GM21423 (cell line): ENCODE data around the gene UNCX.

Experiments used
- ATAC-seq: cut with Tn5 transposase; IDR thresholded peaks from one replicate; pipeline ENCODE4 v1.9.1; 2021; ENCODE audit warnings: mild to moderate bottlenecking, moderate library complexity; ENCODE audit not compliant: unreplicated experiment

Gene UNCX

DNA sequence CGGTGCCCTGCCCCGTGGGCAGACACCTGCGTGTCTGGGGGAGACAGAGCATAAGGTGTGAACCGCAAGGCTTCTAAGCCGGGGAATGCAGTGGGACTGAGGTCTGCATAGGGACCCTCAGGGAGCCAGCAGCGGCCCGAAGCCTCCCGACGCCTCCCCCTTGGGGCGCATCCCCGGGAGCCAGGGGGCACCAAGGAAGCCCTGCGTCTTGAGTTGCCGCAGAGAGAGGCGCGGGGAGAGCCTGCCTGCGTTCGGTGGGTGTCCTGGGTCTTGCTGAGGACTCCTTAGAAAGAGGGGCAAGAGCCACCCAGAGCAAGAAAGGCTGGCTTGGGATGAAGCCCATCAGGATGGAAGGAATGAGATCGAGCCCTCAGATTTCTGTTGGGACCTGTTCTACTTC is 18.2 kb upstream of the UNCX start:
- ATAC-seq, result no peak

DNA sequence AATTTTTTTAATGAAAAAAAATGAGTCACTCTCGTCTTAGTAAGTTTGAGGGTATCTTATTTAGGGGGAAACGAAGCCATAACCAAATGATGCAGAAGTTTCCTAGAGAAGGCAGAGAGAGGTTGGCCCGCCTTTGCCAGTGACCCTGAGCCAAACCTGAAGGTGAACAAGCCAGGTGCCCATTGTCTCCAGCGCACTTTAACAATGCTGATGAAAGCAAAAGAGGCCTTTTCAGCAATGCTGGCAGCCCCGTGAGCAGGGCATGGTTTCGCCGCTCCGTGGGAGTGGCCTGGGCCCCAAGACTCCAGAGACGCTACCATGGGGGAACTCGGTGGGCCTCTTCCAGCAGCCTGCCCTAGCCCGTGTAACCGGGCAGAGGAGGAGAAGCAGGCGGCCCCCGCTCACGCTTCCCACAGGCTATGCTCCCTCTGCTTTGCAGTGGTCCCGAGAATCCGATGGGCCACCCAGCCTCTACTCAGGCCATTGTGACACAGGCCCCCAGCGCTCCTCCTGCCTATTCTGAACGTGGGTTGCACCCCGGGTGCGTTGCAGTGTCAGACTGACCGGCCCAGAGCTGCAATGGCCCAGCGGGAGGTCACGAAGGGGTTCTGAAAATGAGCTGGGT is 14.0 kb upstream of the UNCX start:
- ATAC-seq, result no peak

DNA sequence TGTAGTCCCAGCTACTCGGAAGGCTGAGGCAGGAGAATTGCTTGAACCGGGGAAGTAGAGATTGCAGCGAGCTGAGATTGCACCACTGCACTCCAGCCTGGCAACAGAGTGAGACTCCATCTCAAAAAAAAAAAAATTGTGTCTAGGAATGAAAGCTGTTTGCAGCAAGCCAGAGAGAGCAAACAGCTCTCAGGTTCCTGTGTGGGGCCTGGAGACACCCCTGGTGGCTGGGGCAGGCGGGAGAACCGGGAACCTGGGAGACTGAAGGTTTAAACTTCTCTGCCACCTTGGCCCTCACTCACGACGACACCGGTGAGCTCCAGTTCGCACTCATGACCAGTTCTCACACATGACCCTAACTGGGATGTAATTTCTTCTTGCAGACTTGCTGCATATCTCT is 13.2 kb upstream of the UNCX start:
- ATAC-seq, result no peak

DNA sequence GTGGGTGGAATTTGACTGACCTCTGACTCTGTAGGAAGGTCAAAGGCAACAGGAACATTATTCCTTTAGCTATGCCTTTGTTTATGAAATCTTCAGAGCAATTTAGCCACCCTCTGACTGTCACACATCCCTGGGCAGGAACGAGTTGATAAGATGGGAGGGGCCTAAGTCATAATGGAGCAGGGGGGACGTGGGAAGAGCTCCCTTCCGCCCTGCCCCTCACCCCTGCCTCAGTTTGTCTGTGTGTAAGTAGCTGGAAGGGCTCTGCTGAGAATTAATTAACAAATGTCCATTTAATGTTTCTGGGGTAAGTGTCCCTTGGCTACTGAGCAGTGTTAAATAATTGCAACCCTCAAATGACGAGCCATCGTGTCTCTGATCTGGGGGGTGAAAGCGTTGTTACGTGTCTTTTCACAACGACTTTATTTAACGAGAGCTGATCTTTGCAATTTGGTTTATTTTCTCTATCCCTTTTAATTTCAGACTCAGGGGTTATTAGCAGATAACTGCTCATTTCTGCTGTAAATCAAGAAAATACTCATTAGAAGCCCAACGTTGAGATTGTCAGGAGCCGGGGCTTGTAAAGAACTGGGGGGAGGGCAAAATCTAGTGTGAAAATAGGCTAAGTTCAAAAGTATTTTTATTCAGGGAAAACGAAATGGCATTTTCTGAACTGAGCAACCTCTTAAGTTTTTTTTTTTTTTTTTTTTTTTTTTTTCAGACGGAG is 12.5 kb upstream of the UNCX start:
- ATAC-seq, result no peak

DNA sequence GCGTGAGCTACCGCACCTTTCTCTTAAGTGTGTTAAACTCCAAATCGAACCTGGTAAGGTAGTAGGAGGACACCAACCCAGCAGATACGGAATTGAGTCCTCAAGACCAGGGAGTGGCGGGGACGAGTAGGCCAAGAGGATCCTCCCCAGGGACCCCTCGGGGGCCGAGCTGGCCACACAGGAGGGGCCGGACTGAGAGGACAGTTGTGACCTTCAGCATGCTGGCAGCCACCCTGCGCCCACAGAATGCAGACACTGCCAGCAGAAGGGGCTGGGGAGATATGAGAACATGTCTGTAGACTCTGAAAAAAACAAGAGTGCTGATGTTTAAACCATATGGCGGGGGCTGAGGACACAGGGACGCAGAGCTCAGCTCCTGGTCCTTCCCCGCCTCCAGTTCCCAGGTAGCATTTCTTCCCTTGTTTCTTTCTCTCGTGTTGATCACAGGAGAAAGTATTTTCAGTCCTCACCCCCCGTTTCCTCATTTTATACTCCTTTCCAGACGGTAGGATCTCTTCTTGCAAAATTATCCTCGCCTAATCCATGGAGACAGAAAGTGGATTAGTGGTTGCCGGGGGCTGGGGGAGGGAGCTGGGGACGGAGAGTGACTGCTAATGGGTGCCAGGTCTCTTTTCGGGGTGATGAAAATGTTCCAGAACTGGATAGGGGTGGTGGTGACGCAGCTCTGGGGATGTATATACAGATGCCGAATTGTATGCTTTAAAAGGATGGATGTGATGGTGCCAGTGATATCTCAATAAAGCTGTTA is 11.5 kb upstream of the UNCX start:
- no peak for ATAC-seq

DNA sequence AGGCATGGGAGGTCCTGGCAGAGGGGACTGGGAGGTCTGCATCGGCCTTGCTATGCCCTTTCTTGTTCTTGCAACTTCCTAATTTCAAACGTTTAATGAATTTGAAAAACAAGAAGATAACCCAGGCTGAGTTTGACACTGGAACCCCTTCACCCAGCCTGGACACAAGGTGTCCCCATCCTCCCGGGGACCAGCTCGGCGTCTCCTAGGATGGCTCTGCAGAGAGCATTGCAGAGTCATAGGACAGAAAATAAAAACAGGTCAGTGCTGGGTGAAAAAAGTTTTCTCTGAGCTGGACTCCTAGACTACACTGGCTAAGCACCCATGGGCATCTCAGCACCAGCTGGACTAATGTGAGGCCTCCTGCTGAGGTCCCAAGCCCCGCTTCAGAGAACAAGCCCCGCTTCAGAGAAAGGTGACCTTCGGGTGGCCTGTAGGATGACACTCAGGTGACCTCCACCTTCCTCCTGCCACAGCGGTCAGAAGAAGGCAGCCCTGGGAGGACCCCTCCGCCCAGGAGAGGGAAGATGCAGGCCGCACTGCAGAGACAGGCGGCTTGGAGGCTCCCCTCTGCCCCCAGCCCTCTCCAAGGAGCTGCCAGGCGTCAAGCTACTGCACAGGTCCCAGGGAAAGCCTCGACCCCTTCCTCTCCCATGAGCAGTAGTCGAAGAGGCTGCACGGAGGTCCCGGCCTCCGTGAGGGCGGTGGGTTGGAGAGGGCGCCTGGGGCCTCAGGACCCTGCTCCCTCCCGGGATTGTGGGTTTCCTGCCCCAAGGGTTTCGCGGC is 9.3 kb upstream of the UNCX start:
- no peak for ATAC-seq

DNA sequence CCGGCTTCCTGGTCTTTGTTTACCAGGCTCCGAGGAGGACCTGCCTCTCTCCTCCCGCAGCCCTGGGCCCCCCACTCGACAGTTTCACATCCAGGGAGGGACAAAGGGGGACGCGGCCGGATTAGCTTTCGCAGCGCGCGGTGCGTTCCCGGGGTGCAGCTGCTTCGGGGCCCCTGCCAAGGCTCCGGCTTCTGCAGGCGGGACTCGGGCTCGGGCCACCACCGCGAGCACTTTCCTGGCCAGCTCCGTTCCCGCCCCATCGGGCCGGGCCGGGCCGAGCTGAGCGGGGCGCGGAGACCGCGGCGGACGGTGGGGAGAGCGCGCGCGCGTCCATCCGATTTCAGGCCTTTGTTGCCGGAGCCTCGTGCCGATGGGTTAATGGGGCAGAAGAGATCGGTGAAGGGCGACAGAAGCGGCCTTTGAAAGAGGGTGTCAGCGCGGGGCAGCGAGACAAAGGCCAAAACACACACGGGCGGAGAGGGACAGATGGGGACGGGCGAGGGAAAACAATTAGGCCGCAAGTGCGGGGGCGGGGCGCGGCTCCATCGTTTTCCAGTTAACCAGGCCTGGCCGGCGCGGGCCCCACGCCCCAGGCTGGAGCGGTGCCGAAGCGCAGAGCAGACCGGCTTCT is 8.5 kb upstream of the UNCX start:
- ATAC-seq, result no peak

DNA sequence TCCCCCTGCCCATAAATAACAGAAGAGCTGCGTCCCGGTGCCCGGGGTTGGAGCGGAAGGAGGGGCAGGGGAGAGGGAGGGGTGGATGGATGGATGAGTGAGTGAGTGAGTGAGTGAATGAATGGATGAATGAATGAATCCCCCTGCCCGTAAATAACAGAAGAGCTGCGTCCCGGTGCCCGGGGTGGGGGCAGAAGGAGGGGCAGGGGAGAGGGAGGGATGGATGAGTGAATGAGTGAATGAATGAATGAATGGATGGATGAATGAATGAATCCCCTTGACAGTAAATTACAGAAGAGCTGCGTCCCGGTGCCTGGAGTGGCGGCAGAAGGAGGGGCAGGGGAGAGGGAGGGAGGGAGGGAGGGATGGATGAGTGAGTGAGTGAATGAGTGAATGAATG is 7.6 kb upstream of the UNCX start:
- no peak for ATAC-seq

DNA sequence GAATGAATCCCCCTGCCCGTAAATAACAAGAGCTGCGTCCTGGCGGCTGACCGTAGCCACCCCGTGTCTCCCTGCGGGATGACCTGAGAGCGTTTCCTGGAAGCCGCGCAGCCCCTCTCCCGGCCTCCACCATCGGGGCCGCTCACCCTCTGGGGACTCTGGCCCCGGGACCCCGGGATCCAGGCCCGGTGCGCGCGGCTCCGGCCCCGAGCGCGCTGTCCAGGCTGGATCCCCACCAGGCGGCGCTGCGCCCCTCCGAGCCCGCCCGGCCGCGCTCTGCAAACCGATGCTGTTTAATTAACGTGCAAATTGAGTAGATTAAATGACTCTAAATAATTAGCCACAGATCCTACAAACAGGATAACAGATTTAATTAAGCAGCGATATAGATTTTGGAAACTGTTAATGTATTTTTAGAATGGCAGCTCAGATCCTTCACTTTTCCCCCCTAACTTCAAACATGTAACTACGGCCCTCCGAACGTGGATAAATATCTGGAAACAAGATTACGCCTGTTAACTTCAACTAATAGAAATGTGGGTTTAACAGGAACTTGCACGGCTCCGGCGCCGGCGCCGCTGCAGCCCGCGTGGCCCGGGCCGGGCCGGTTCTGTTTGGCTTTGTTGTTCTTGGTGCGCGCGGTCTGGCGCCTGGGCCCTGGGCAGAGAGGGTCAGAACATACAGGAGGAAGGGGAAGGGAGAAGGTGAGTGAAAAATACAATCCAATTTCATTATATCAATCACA is 7.1 kb upstream of the UNCX start:
- no peak for ATAC-seq

DNA sequence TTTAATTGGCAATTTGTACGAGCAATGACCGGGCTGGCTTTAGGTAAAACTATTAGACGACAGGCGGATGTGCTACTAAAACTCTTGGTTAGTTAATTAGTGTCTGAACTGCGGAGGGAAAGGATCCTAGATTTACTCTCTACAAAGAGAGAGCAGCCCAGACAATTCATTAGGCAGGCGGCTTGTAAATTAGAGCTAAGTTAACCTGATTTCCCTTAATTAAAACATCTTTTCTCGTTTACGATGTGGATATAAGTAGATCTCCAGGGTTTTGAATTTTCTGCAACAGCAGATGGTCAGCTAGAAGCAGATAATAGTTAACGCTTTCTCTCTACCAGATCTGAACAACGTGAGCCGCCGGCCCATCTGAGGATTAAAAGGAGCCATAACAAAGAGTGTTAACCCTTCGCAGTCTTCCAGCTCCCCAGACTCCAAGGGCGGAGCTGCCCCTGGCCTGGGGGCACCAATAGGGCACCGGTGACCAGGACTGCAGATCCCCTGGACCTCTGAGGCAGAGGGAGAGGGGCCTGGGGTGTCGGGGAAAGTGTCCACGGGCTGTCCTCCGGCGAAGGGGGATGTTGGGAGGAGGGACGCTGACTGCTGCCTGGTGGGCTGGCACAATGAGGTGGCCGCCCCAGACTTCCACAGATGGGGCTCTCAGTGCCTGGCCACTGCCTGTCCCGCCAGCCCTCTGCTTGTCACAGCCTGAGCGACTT is 6.3 kb upstream of the UNCX start:
- no peak for ATAC-seq

DNA sequence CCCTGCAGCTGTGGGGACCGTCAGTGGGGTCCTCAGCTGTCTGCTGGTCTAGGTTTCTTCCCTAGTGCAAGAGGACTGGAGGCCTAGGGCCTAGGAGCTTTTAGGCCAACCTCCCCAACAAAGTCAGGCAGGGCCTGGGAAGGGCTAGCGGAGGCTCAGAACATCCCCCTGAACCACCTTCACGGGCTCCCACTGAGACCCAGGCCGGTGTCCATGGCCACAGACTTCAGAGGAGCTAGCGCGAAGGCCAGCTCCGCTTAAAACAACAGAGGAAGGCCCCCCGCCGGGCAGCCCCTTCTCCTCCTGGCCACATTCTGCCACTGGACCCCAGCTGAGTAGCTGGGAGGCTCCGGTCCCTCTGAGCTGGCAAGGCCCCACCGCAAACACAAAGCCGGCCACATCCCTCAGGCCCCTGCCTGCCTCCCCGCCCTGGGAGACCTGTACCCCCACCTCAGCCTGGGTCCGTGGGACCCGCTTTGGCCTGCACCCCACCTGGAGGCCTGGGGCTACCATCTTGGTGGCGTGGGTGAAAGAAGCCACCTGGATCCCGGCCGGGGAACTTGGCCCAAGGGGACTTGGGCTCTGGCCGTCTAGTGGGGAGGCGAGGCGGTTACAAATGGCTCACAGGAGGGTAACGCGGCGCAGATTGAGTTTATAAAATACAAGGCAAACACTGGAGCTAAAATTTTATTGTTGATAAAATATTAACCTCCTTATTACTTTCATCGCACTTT is 5.4 kb upstream of the UNCX start:
- no peak for ATAC-seq

DNA sequence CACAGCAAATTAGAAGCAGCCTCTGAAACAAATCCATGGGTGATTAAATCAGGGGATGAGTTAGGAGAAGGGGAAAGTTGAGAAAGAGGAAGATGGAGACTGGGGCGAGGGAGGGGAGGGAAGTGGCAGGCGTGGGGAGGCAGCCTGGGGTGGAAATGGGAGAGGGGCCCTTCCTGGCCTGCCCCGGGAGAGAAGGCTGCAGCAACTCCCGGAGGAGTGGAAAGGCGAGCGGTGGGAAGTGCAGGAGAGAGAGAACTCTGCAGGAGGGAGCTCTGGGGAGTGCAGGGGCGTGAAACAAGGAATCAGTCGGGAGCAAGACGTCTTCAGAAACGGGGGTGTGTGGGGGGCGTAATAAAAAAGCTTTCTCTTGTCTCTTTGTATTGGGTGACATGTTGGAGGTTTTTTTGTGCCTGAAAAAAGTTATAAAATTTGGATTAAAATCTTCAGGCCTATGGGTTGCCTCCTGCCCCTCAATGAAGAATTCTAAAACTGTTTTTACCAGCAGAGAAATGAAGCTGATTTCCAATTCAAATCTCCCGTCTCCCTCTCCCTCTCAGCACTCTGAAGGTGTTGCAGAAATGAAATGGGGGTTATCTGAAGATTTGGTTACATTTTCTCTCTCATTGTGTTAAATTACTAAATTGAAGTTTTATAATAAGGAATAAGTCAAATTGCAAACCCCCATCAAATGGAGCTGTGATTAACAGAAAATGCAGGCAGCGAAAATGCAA is 4.7 kb upstream of the UNCX start:
- no peak for ATAC-seq

DNA sequence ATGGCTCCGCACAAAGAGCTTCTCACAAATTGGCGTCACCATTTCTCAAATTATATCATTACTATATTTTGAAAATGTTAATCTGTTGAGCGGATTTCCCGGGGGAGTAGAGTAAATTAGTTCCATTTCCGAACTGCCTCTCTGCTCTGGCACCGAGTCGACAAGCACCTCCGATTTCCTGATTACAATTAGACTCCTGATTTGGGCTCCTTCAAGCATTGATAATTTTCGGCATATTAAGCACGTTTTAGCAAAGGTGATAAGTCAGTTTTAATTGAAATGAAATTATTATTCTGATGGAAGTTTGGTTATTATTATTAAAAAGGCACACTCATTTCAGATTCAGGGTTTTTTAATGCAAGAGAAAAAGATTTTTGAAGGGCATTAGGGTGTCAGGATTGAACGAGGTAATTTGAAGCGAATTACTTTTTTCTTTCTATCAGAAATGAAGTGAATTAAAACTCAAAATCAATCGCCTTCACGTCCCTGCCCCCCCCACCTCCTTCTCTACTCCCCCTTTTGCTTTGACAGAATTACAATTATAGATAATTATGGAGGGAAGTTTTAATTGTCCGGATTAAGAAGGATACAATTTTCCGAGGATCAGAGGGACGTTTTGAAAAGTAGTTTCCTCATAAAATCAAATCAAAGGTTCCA is 4.0 kb upstream of the UNCX start:
- ATAC-seq, result no peak

DNA sequence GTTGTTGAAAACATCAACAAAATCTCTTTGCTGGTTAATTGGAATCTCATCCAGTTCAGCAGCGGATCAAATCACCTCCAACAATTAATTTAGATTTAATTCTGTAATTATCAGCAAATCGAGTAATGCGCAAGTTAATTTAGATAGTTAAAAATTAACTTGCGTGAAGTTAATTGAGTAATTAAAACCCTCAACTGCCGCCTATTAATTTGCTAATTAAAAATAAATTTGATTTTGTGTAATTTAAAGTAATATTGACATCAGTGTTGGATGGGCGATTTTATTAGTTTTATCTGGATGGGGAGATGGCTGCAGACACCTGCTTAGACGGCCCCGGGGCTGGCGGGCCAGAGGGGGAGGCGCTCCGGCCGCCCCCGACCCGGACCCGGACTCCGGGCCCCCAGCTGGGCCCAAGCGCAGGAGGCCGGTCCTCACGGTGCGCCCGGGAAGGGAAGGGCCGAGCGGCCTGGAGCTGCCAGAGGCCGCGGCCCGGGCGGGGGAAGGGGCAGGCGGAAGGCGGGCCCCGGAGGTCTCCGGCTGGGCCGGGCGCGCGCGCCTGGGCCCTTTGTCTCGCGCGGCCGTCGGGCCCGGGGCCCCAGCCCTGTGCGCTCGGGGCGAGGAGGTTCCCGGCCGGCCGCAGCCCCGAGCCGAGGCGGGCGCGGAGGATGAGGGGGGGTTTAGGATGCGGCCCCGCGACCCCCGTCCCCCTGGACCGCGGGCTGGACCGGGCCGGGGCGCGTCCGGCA is 3.3 kb upstream of the UNCX start:
- ATAC-seq, result no peak

DNA sequence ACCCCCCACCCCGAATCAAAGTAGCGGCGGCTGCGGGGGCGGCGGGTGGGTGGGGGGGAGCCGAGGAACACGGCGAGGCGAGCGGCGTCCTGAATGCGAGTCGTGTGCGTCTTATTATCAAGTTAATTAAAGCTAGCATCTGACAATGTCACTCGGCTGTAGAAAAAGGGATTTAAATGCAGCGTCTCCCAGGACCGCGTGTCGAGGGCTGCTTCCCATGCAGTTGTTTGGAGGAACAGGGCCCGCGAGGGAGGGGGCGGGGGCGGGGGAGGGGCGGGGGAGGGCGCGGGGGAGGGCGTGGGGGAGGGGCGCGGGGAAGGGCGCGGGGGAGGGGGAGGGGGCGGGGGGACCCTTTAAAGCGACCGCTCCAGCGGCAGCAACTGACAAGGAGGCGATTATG is 2.7 kb upstream of the UNCX start:
- ATAC-seq, result no peak

DNA sequence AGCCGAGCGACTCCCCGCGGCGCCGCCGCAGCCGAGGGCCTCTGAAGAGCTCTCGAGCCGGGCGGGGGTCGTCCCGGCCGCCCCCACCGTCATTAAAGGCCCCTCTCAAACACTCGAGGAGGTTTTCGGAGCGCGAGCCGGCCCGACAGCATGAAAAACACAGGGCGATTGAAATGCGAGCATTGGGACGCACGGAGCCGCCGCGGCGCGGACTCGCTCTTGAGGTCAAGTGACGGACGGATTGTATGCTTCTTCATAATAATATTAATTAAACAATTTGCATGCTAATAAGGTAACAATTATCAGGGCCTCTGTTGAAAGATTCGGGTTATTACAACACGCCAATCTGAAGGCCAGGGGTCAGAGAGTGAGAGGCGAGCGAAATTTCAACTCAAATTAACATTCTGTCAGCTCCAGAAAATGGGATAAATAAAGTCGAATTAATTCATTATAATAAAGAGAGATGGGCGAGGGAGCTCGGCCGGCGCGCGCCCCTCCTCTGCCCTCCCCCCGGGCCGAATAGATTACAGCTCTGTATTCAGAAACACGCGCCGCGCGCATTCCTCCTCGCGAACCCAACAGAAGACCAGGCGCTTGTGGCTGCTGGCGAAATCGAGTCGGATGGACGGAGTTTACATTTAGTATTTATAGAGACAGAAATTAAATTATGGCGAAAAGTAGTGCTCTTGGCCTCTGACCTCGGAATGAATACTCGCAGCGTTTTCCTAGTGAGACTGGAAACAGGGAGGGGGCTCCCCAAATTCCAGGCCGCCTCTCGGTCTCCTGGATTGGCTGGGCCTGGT is 2.1 kb upstream of the UNCX start:
- no peak for ATAC-seq
